HL-60 (cell line): ENCODE results near the gene AKT3.

Experiments used
- DNase-seq, 2 experiments: peaks; one replicate each; pipeline ENCODE4 v3.0.0-alpha.2; 2010 to 2020; ENCODE audit warnings: low read depth in 1 of 2, low spot score in 1 of 2
- H3K27ac ChIP-seq: fragments of 250-450 bp; sonication (Bioruptor Pico); replicated peaks from 2 replicates; pipeline ENCODE4 v1.5.1; 2020; ENCODE audit warnings: mild to moderate bottlenecking, moderate library complexity
- H3K27me3 ChIP-seq: fragments of 250-450 bp; sonication (Bioruptor Pico); 2 replicates; pipeline ENCODE4 v1.5.1; 2021; ENCODE audit warnings: mild to moderate bottlenecking, moderate library complexity; ENCODE audit not compliant: insufficient read depth, poor library complexity, severe bottlenecking
- H3K4me3 ChIP-seq: replicated peaks from 2 replicates; pipeline ENCODE4 v1.5.1; 2011; ENCODE audit warnings: mild to moderate bottlenecking, control low read depth, low read length; ENCODE audit not compliant: insufficient read depth
- GABPA ChIP-seq: IDR thresholded peaks from 2 replicates; pipeline ENCODE4 v1.6.1; 2012; ENCODE audit warnings: low read depth
- POLR2AphosphoS5 ChIP-seq: IDR thresholded peaks from 2 replicates; pipeline ENCODE4 v1.6.1; 2012; ENCODE audit warnings: low read depth
- REST ChIP-seq: IDR thresholded peaks from 2 replicates; pipeline ENCODE4 v1.6.1; 2012; ENCODE audit warnings: low read depth; ENCODE audit not compliant: insufficient replicate concordance
- SPI1 ChIP-seq: IDR thresholded peaks from 2 replicates; pipeline ENCODE4 v1.6.1; 2012; ENCODE audit warnings: low read depth, mild to moderate bottlenecking, borderline replicate concordance
- TF ChIP-seq, protein P1 (sequence below): IDR thresholded peaks from one replicate; pipeline ENCODE4 v1.5.1; 2011; ENCODE audit warnings: low read length, control low read depth, inconsistent platforms; ENCODE audit not compliant: insufficient read depth

AKT3 gene

GRCh38 chr1:243564814-243565213 is 285.2 kb downstream of the AKT3 start:
- DNase-seq: no peak
- TF ChIP-seq SPI1 (no peak), REST (no peak), GABPA (no peak), POLR2AphosphoS5 (no peak)
- TF ChIP-seq, protein P1, sequence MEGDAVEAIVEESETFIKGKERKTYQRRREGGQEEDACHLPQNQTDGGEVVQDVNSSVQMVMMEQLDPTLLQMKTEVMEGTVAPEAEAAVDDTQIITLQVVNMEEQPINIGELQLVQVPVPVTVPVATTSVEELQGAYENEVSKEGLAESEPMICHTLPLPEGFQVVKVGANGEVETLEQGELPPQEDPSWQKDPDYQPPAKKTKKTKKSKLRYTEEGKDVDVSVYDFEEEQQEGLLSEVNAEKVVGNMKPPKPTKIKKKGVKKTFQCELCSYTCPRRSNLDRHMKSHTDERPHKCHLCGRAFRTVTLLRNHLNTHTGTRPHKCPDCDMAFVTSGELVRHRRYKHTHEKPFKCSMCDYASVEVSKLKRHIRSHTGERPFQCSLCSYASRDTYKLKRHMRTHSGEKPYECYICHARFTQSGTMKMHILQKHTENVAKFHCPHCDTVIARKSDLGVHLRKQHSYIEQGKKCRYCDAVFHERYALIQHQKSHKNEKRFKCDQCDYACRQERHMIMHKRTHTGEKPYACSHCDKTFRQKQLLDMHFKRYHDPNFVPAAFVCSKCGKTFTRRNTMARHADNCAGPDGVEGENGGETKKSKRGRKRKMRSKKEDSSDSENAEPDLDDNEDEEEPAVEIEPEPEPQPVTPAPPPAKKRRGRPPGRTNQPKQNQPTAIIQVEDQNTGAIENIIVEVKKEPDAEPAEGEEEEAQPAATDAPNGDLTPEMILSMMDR: no peak
- Histone ChIP-seq H3K4me3 (no peak overlapping the region), H3K27me3 (no peaks in the 10 kb centered on the region), H3K27ac (no peak overlapping the region)

- Histone ChIP-seq H3K27me3 (no peaks in the 10 kb centered on the region), H3K27ac (no peak overlapping the region), H3K4me3 (no peak overlapping the region)
- TF ChIP-seq SPI1 (no peak), GABPA (no peak), REST (no peak), POLR2AphosphoS5 (no peak)
- TF ChIP-seq, protein P1: no peak
- no peak for DNase-seq
These were observed 286.3 kb downstream of the AKT3 start for GRCh38 chr1:243563732-243564131.

GRCh38 chr1:243562473-243562872 is 287.6 kb downstream of the AKT3 start:
- H3K27ac ChIP-seq: no peak overlapping the region
- DNase-seq: no peak
- H3K27me3 ChIP-seq: no peaks in the 10 kb centered on the region
- no peak for TF ChIP-seq POLR2AphosphoS5
- no peak for TF ChIP-seq GABPA
- TF ChIP-seq SPI1: peak; percentile 33; the same call in 1 of the 2 replicates
- H3K4me3 ChIP-seq: no peak overlapping the region

- no peak overlapping the region for H3K4me3 ChIP-seq
- H3K27me3 ChIP-seq: no peaks in the 10 kb centered on the region
- H3K27ac ChIP-seq: no peak overlapping the region
- TF ChIP-seq REST (no peak), SPI1 (no peak), GABPA (no peak), POLR2AphosphoS5 (no peak)
- TF ChIP-seq, protein P1: no peak
- no peak for DNase-seq
These were observed 288.3 kb downstream of the AKT3 start for GRCh38 chr1:243561588-243562319.
